ENCODE measurements around the gene UBE2V1.

Gene UBE2V1

GRCh38 chr20:50144362-50144761 is 31.4 kb upstream of the UBE2V1 start:
- peaks cover 23% of the 10 kb centered on the region for H3K79me1 ChIP-seq (replicated peaks; ENCODE audit: low read length, poor library complexity, severe bottlenecking)
- 33% methylated on average over 4 of the region's 4 CpGs for WGBS
- H3K18ac ChIP-seq (ENCODE audit: low read depth in 1 of 2, low read length in 2 of 2) = peak overlapping the region in 1 of 2 experiments; percentile 46
- no peak overlapping the region for H4K8ac ChIP-seq (ENCODE audit: low read length)
- peak; percentile 100 for DNase-seq
- H3K27ac ChIP-seq (ENCODE audit: low read length, poor library complexity, severe bottlenecking) = peak overlapping the region; percentile 67
- no peak overlapping the region for H3K4ac ChIP-seq (ENCODE audit: low read depth in 1 of 2, low read length in 2 of 2)
- H2BK15ac ChIP-seq (ENCODE audit: low read depth, poor library complexity, severe bottlenecking) = no peak overlapping the region
- H3K4me2 ChIP-seq (ENCODE audit: low read length, poor library complexity, severe bottlenecking) = no peak overlapping the region
- no peaks in the 10 kb centered on the region for H3K9me3 ChIP-seq (ENCODE audit: control insufficient read depth, low read length)
- no peak overlapping the region for H2AFZ ChIP-seq (ENCODE audit: low read depth, low read length)
- H2BK5ac ChIP-seq (ENCODE audit: low read depth, low read length, poor library complexity, severe bottlenecking) = no peak overlapping the region
- no peak overlapping the region for H4K91ac ChIP-seq (ENCODE audit: low read length)
- H2BK12ac ChIP-seq (ENCODE audit: low read length in 2 of 2) = no peak overlapping the region
- peak overlapping the region; percentile 43 for H3K9ac ChIP-seq (ENCODE audit: low read length)
- H2BK120ac ChIP-seq (ENCODE audit: low read depth, low read length) = no peak overlapping the region
- no peak overlapping the region for H3K14ac ChIP-seq (ENCODE audit: low read length in 2 of 2)
- peaks cover 68 to 72% of the 10 kb centered on the region in 2 experiments for H3K36me3 ChIP-seq (ENCODE audit: control insufficient read depth in 1 of 2, insufficient read depth in 2 of 2, low read depth in 1 of 2, low read length in 2 of 2)
- H2AK5ac ChIP-seq (ENCODE audit: low read length, severe bottlenecking) = no peak overlapping the region
- no peak overlapping the region for H3K23ac ChIP-seq (ENCODE audit: low read length in 2 of 2)
- H3K4me1 ChIP-seq (ENCODE audit: control insufficient read depth, insufficient read depth, low read depth, low read length) = peaks cover 42% of the 10 kb centered on the region
- H3K4me3 ChIP-seq (ENCODE audit: insufficient read depth in 1 of 2, low read depth in 1 of 2, low read length in 2 of 2) = no peak overlapping the region
- H3K27me3 ChIP-seq (ENCODE audit: control insufficient read depth in 1 of 2, insufficient read depth in 1 of 2, low read length in 2 of 2) = no peaks in the 10 kb centered on the region

- Histone ChIP-seq H2BK12ac (ENCODE audit: low read length in 2 of 2) (peak overlapping the region in 1 of 2 experiments; percentile 16), H2BK120ac (ENCODE audit: low read depth, low read length) (no peak overlapping the region), H3K27ac (ENCODE audit: low read length, poor library complexity, severe bottlenecking) (no peak overlapping the region), H3K4me1 (ENCODE audit: control insufficient read depth, insufficient read depth, low read depth, low read length) (peaks cover 50% of the 10 kb centered on the region), H3K4me3 (ENCODE audit: insufficient read depth in 1 of 2, low read depth in 1 of 2, low read length in 2 of 2) (no peak overlapping the region), H2AFZ (ENCODE audit: low read depth, low read length) (no peak overlapping the region), H4K91ac (ENCODE audit: low read length) (no peak overlapping the region), H3K36me3 (ENCODE audit: control insufficient read depth in 1 of 2, insufficient read depth in 2 of 2, low read depth in 1 of 2, low read length in 2 of 2) (peaks cover 59 to 70% of the 10 kb centered on the region in 2 experiments), H3K9ac (ENCODE audit: low read length) (no peak overlapping the region), H4K8ac (ENCODE audit: low read length) (no peak overlapping the region), H3K4ac (ENCODE audit: low read depth in 1 of 2, low read length in 2 of 2) (no peak overlapping the region), H2AK5ac (ENCODE audit: low read length, severe bottlenecking) (no peak overlapping the region), H2BK15ac (ENCODE audit: low read depth, poor library complexity, severe bottlenecking) (no peak overlapping the region), H3K27me3 (ENCODE audit: control insufficient read depth in 1 of 2, insufficient read depth in 1 of 2, low read length in 2 of 2) (no peaks in the 10 kb centered on the region), H2BK5ac (ENCODE audit: low read depth, low read length, poor library complexity, severe bottlenecking) (no peak overlapping the region), H3K18ac (ENCODE audit: low read depth in 1 of 2, low read length in 2 of 2) (no peak overlapping the region), H3K9me3 (ENCODE audit: control insufficient read depth, low read length) (no peaks in the 10 kb centered on the region), H3K79me1 (replicated peaks; ENCODE audit: low read length, poor library complexity, severe bottlenecking) (peaks cover 35% of the 10 kb centered on the region), H3K4me2 (ENCODE audit: low read length, poor library complexity, severe bottlenecking) (no peak overlapping the region), H3K23ac (ENCODE audit: low read length in 2 of 2) (peak overlapping the region in 1 of 2 experiments; percentile 19), H3K14ac (ENCODE audit: low read length in 2 of 2) (no peak overlapping the region)
- 90% methylated on average over 6 of the region's 6 CpGs for WGBS
- no peak for DNase-seq
These were observed 29.9 kb upstream of the UBE2V1 start for GRCh38 chr20:50142812-50143211.

GRCh38 chr20:50141811-50142561 is 29.0 kb upstream of the UBE2V1 start:
- H4K91ac ChIP-seq (ENCODE audit: low read length) = no peak overlapping the region
- H3K79me1 ChIP-seq (replicated peaks; ENCODE audit: low read length, poor library complexity, severe bottlenecking) = peaks cover 33% of the 10 kb centered on the region
- H3K4me2 ChIP-seq (ENCODE audit: low read length, poor library complexity, severe bottlenecking) = no peak overlapping the region
- H3K4ac ChIP-seq (ENCODE audit: low read depth in 1 of 2, low read length in 2 of 2) = no peak overlapping the region
- no peak overlapping the region for H2BK15ac ChIP-seq (ENCODE audit: low read depth, poor library complexity, severe bottlenecking)
- H3K27ac ChIP-seq (ENCODE audit: low read length, poor library complexity, severe bottlenecking) = no peak overlapping the region
- H3K18ac ChIP-seq (ENCODE audit: low read depth in 1 of 2, low read length in 2 of 2) = no peak overlapping the region
- WGBS = 84% methylated on average over 9 of the region's 12 CpGs
- no peak overlapping the region for H2BK12ac ChIP-seq (ENCODE audit: low read length in 2 of 2)
- H4K8ac ChIP-seq (ENCODE audit: low read length) = no peak overlapping the region
- H3K23ac ChIP-seq (ENCODE audit: low read length in 2 of 2) = no peak overlapping the region
- H3K9me3 ChIP-seq (ENCODE audit: control insufficient read depth, low read length) = no peaks in the 10 kb centered on the region
- no peak overlapping the region for H3K4me3 ChIP-seq (ENCODE audit: insufficient read depth in 1 of 2, low read depth in 1 of 2, low read length in 2 of 2)
- no peak overlapping the region for H3K14ac ChIP-seq (ENCODE audit: low read length in 2 of 2)
- H2AK5ac ChIP-seq (ENCODE audit: low read length, severe bottlenecking) = no peak overlapping the region
- peaks cover 51% of the 10 kb centered on the region for H3K4me1 ChIP-seq (ENCODE audit: control insufficient read depth, insufficient read depth, low read depth, low read length)
- no peak overlapping the region for H3K9ac ChIP-seq (ENCODE audit: low read length)
- H2BK120ac ChIP-seq (ENCODE audit: low read depth, low read length) = no peak overlapping the region
- H2AFZ ChIP-seq (ENCODE audit: low read depth, low read length) = no peak overlapping the region
- no peak for DNase-seq
- no peak overlapping the region for H2BK5ac ChIP-seq (ENCODE audit: low read depth, low read length, poor library complexity, severe bottlenecking)
- no peaks in the 10 kb centered on the region for H3K27me3 ChIP-seq (ENCODE audit: control insufficient read depth in 1 of 2, insufficient read depth in 1 of 2, low read length in 2 of 2)
- peaks cover 54 to 65% of the 10 kb centered on the region in 2 experiments for H3K36me3 ChIP-seq (ENCODE audit: control insufficient read depth in 1 of 2, insufficient read depth in 2 of 2, low read depth in 1 of 2, low read length in 2 of 2)

GRCh38 chr20:50141018-50141675 is 28.2 kb upstream of the UBE2V1 start:
- no peak overlapping the region for H4K91ac ChIP-seq (ENCODE audit: low read length)
- peaks cover 47 to 57% of the 10 kb centered on the region in 2 experiments for H3K36me3 ChIP-seq (ENCODE audit: control insufficient read depth in 1 of 2, insufficient read depth in 2 of 2, low read depth in 1 of 2, low read length in 2 of 2)
- no peak overlapping the region for H2BK15ac ChIP-seq (ENCODE audit: low read depth, poor library complexity, severe bottlenecking)
- H3K9ac ChIP-seq (ENCODE audit: low read length) = no peak overlapping the region
- no peak for DNase-seq
- H2AK5ac ChIP-seq (ENCODE audit: low read length, severe bottlenecking) = peak overlapping the region; percentile 18
- no peak overlapping the region for H3K4ac ChIP-seq (ENCODE audit: low read depth in 1 of 2, low read length in 2 of 2)
- H3K4me3 ChIP-seq (ENCODE audit: insufficient read depth in 1 of 2, low read depth in 1 of 2, low read length in 2 of 2) = no peak overlapping the region
- no peak overlapping the region for H3K27ac ChIP-seq (ENCODE audit: low read length, poor library complexity, severe bottlenecking)
- H2BK5ac ChIP-seq (ENCODE audit: low read depth, low read length, poor library complexity, severe bottlenecking) = no peak overlapping the region
- no peak overlapping the region for H3K14ac ChIP-seq (ENCODE audit: low read length in 2 of 2)
- H4K8ac ChIP-seq (ENCODE audit: low read length) = no peak overlapping the region
- H2AFZ ChIP-seq (ENCODE audit: low read depth, low read length) = no peak overlapping the region
- peak overlapping the region in 1 of 2 experiments; percentile 14 for H3K18ac ChIP-seq (ENCODE audit: low read depth in 1 of 2, low read length in 2 of 2)
- no peaks in the 10 kb centered on the region for H3K9me3 ChIP-seq (ENCODE audit: control insufficient read depth, low read length)
- no peak overlapping the region for H3K23ac ChIP-seq (ENCODE audit: low read length in 2 of 2)
- no peak overlapping the region for H2BK12ac ChIP-seq (ENCODE audit: low read length in 2 of 2)
- no peak overlapping the region for H3K4me2 ChIP-seq (ENCODE audit: low read length, poor library complexity, severe bottlenecking)
- no peaks in the 10 kb centered on the region for H3K27me3 ChIP-seq (ENCODE audit: control insufficient read depth in 1 of 2, insufficient read depth in 1 of 2, low read length in 2 of 2)
- no peak overlapping the region for H2BK120ac ChIP-seq (ENCODE audit: low read depth, low read length)
- 92% methylated on average over 5 of the region's 6 CpGs for WGBS
- peaks cover 45% of the 10 kb centered on the region for H3K4me1 ChIP-seq (ENCODE audit: control insufficient read depth, insufficient read depth, low read depth, low read length)
- H3K79me1 ChIP-seq (replicated peaks; ENCODE audit: low read length, poor library complexity, severe bottlenecking) = peaks cover 33% of the 10 kb centered on the region
